PC-9 (cell line): ENCODE results near the gene CRTC2.

Source experiments
- CTCF ChIP-seq: fragments of 200-600 bp; sonication (generic); conservative IDR thresholded peaks from 2 replicates; pipeline ENCODE4 v1.6.1; 2017; ENCODE audit warnings: mixed run types, antibody characterized with exemption, mild to moderate bottlenecking, moderate library complexity
- EZH2 ChIP-seq: fragments of 200-600 bp; sonication (generic); IDR thresholded peaks from 2 replicates; pipeline ENCODE4 v1.8.0; 2017; ENCODE audit warnings: antibody characterized with exemption, low read depth

- no peak for TF ChIP-seq CTCF
- TF ChIP-seq EZH2, result no peak
Observed at GRCh38 chr1:153938996-153939395, 19.4 kb downstream of the CRTC2 start.
